NCI-H2196 treated with DMSO at 0.1 percent for 48 hours (cell line): ENCODE results near the gene BIRC5.

Experiments
- DNase-seq: peaks from one replicate; lab custom pipeline; 2025; ENCODE audit not compliant: unreplicated experiment; lab: John Stamatoyannopoulos, UW

BIRC5 gene

DNA sequence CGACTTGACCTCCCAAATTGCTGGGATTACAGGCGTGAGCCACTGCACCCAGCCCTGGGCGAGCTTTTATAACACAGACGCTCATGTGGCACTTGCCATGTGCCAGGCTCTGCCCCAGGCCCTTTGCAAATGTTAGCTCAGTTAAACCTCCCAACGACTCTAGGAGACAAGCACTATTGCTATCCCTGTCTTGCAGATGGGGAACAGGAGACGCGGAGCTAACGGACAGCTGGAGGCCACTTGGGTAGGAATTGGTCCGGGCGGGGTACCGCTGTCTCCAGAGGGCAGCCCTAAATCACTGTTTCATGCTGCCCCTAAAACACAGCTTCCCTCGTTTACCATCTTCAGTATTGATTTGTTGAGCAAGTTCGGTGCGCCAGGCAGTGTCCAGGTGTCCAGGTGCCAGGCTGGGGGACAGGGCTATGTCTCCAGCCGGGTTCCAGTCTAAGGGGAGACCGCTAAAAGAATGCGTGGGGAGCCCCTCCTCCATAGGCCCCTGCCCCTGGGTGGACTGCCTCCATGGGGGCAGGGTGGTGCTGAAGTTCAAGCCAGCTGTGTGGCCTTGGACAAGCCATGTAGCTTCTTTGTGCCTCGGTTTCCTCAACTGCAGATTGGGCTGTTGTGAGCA lies 41.1 kb downstream of the BIRC5 start:
- DNase-seq, result no peak

DNA sequence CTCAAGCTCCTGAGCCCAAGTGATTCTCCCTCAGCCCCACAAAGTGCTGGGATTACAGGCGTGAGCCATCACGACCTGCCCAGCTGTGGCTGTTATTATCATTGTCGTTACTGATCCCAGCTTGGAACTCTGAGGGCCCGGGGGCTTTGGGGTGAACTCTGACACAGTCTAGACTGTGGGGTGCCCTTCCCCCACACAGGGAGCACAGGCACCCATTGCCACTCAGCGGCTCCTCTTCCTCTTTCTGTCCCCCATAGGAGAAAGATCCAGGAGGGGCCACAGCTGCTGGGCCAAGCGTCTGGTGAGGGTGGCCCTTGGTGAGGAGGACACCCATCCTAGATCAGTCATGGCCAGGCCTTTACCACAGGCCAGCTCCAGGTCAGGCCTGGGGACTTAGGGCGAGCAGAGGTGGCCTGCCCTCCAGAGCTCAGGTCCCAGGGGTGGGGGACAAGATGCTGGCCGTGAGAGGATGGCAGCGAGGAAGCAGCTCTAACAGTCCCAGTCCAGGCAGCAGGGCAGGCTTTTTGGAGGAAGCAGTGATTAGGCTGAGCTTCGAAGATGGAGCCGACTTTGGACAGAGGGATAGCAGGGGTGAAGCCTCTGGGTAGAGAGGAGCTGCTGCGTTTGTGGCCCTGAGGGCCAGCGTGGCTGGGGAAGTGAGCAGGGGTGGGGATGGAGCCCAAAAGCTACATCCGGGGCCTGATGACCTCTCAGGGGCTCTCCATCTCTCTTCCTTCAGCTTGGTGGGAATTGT lies 42.1 kb downstream of the BIRC5 start:
- no peak for DNase-seq

DNA sequence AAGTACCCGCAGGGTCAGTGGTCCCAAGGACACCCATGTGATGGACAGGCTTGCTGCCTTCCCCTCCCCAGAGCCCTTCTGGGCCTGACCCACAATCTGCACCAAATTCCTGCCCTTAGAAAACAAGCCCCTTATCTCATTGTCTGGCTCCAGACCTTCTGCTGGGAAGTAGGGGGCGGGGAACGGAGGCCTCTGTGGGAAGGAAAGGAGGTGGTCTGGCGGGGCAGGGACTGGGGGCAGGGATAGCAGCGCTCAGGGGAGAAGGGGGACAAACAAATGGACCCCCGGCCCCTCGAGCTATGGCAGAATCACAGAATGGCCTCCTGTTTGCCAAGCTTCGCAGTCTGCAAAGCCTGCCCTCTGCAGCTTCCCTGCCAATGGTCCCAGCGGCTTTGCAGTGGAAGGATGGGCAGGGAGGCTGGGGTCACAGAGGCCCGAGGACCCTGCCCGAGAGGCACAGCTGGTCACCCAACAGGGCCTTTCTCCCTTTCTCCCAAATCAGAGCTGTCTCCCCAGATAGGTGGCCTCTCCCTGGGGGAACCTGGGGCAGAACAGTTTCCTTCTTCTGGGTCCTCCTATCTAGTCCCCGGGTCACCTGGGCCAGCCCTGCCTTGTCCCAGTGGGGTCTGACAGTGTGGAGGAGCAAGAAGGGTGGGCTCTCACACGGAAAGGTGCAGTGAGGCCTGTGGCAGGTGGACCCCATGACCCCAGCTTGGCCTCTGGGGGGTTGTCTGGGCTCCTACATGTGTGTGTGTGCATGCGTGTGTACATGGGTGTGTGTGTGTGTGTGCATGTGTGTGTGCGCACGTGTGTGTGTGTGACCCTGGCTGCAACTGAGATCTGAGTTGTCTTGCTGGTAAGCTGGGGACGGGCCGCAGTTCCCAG lies 42.9 kb downstream of the BIRC5 start:
- DNase-seq, result no peak

DNA sequence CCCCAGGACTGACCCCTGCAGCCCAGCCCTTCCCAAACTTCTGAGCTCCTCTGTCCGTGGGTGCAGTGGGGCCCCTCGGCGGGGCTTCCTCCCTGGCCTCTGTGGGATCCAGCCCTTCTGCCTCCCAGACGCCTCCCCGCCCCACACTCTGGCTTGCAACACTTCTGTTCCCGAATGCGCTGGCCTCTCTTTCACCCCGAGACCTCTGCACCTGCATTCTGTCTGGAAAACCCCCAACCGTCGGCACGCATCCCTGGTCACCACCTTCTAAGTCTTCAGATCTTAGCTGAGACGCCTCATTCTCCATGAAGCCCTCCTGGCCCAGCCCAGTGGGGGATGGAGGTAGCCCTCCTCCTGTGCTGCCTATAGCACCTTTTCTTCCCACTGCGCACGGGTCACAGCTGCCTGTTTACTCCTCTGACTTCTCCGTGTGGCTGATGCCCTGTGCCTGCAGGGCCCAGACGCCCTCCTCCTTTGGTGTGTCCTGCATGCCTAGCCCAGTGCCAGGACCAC lies 43.8 kb downstream of the BIRC5 start:
- DNase-seq, result no peak

DNA sequence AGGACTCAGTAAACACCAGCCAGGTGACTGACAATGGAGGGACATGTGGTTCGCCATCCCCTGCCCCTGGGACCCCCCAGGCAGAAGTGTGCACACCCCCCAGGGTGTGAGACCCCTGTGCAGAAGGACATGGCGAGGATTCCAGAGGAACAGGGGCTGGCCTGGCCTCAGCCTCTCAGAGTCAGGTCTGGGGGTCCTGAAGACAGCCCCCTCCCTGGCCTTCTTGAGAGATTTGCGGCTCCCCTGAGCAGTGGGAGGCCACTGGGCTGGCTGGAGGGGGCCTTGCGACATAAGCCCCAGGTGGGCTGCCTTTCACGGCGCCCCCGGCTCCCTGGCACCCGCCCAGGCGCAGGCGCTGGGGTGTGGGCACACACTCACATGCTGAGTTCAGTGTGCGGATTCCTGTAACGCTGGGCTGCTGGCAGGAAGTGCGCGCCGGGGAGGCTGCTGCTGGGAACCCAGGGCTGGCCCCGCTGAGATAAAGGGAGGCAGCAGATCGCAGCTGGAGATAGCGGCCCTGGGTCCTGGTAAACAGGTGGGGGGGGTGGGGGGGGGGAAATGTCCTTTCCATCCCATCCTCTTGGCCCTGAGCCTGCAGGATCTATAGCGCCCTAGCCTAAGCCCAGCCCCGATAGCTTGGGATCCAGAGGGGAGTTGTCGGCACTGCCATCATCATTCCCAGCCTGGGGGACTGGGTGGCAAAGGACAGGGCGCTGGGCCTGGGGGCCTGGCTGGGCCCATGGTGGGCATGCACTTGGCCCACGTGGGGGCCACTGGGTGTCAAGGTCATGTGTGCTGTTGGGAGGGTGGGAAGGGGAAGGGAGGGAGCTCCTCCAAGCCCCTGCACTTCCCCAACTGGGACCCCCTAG lies 44.5 kb downstream of the BIRC5 start:
- DNase-seq, result no peak

DNA sequence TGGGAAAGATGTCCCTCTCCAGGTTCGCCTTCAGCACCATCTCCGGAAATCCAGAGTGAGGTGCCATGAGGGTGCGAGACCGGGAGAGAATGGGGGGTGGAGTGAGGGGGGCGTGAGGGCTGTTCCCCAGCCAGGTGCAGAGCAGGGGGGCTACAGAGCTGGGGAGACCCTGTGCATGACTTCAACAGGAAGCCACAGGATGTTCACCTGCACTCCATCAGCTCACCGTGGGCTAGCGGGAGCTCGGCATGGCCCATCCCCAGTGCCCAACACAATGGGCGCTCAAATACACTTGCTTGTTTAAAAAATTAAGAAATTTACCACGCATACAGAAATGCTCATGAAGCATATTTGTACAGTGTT lies 45.1 kb downstream of the BIRC5 start:
- no peak for DNase-seq

DNA sequence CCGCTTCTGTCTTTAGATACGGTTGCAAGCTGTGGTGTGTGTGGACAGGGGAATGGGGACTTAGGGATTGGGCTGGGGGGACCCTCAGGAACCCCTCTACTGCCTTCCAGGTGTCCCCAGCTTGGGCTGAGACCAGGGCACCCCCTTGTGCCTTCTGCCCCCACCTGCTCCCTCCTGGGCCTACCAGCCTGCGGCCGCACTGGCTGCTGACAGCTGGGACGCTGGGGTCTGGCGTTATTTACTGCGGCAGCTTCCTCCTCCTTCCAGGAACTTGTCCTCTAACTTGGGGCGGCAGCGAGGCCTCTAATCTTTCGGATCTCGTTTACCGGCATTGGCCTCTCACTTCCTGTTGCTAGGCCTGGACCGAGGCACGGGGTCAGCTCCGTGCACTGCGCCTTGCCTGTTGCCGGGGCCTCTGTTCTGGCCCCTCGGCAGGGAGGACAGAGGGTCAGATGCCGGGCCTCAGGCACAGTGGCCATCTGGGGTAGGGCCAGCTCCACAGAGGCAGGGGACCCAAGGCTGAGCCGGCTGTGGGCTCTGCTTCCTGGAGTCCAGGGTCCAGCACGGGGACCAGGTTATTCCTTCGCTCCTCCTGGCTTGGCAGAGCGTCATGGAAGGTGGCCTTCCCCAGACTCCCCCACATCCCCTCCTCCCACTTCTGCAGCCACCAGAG lies 49.1 kb downstream of the BIRC5 start:
- DNase-seq, result no peak

- no peak for DNase-seq
Measured at GRCh38 chr17:78263736-78264340, 49.8 kb downstream of the BIRC5 start.

DNA sequence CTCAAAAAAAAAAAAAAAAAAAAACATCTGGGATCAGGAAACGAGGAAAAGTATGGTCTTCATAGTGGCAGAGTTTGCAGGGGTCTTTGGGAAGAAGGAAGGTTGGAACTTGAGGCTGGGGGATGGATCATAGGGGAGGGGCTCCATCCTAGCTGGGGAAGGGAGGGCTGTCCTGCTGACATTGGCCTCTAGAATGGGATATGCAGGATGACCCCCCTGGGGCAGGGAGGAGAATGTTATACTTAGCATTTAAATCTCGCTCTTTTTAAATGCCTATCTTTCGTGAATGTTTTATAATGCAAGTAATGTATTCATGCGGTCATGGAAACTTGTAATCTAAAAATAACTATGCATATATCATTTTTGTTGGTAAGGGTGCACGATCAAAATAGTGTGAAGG lies 50.5 kb downstream of the BIRC5 start:
- DNase-seq, result no peak

- DNase-seq, result no peak
Measured at GRCh38 chr17:78265121-78265520, 51.1 kb downstream of the BIRC5 start.

DNA sequence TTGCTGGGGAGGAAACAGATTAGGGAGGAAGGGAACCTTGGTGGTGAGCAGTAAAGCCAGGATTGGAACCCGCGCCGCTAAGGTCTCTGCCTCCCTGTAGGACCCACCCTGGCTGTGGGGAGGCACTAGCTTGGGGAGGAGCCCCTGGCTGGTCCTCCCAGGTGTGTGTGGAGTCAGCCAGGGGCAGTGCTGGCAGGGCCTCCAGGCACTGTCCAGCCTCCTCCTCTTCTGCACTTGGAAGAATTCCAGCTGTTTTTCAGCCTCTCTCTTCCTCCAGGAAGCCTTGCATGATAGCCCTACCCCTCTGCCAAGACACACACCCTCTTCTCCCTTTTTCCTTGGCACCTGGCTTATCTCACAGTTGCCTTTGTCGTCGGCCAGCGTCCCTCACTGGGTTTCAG lies 52.2 kb downstream of the BIRC5 start:
- DNase-seq, result no peak

- no peak for DNase-seq
Measured at GRCh38 chr17:78266771-78267170, 52.7 kb downstream of the BIRC5 start.

- no peak for DNase-seq
Measured at GRCh38 chr17:78267253-78268073, 53.4 kb downstream of the BIRC5 start.

GRCh38 chr17:78268191-78268874 lies 54.3 kb downstream of the BIRC5 start:
- DNase-seq, result no peak

GRCh38 chr17:78268951-78269905 lies 55.2 kb downstream of the BIRC5 start:
- DNase-seq, result no peak

GRCh38 chr17:78269955-78270381 lies 55.9 kb downstream of the BIRC5 start:
- no peak for DNase-seq
